Naive B cell (primary cell): Measurements from ENCODE around the gene GATB. TPM values are rescaled to one million over a fixed set of nuclear protein-coding genes. Genes with fewer than 3 reads are reported as not detected.

ENCODE experiments used
- ATAC-seq, 2 donors: fragments of 150-1000 bp; cut with Tn5 transposase; 2 replicates each; pipeline ENCODE4 v1.10.0; 2021; ENCODE audit warnings: low read depth in 2 of 2, mild to moderate bottlenecking in 2 of 2, moderate library complexity in 2 of 2
- DNase-seq: peaks from one replicate; pipeline ENCODE4 v3.0.0; 2022
- H3K27ac Mint-ChIP-seq, 6 donors: one replicate each; pipeline ENCODE4 v1.8.0; 2020 to 2022; ENCODE audit warnings: mild to moderate bottlenecking in 6 of 6, mixed read lengths in 6 of 6, moderate library complexity in 5 of 6, inconsistent platforms in 2 of 6
- H3K27me3 Mint-ChIP-seq, 3 donors: one replicate each; pipeline ENCODE4 v1.8.0; 2021 to 2022; ENCODE audit warnings: mixed read lengths in 3 of 3, mild to moderate bottlenecking in 1 of 3
- H3K36me3 Mint-ChIP-seq, 2 donors: one replicate each; pipeline ENCODE4 v1.8.0; 2020 to 2022; ENCODE audit warnings: mixed read lengths in 2 of 2, inconsistent platforms in 1 of 2, mild to moderate bottlenecking in 1 of 2
- H3K4me1 Mint-ChIP-seq, 3 donors: one replicate each; pipeline ENCODE4 v1.8.0; 2020 to 2022; ENCODE audit warnings: mixed read lengths in 3 of 3, inconsistent platforms in 1 of 3, mild to moderate bottlenecking in 1 of 3, moderate library complexity in 1 of 3
- H3K4me3 Mint-ChIP-seq, 8 donors: one replicate each; pipeline ENCODE4 v1.8.0; 2020 to 2022; ENCODE audit warnings: mild to moderate bottlenecking in 8 of 8, mixed read lengths in 8 of 8, moderate library complexity in 8 of 8, inconsistent platforms in 2 of 8
- H3K9me3 Mint-ChIP-seq, 7 donors: one replicate each; pipeline ENCODE4 v1.8.0; 2020 to 2022; ENCODE audit warnings: mixed read lengths in 7 of 7, mild to moderate bottlenecking in 5 of 7, inconsistent platforms in 2 of 7, moderate library complexity in 1 of 7
- polyA plus RNA-seq, 6 donors: library from polyadenylated mRNA; unstranded; fragments of 300-500 nt; fragmentation: Illumina TruSeq; gene quantifications; one replicate each; pipeline ENCODE4 v1.2.3, GENCODE V29; 2021; ENCODE audit warnings: low read depth in 6 of 6

Gene GATB
- polyA plus RNA-seq, 6 donors from 2014 or later: 5.6 to 17.9 (median 14.3) TPM

- peaks cover 0 to 16% of the 10 kb centered on the region in 2 donors for H3K36me3 Mint-ChIP-seq
- no peaks in the 10 kb centered on the region for H3K4me1 Mint-ChIP-seq
- H3K9me3 Mint-ChIP-seq: peaks cover 0 to 43% (median 16%) of the 10 kb centered on the region in 7 donors
- ATAC-seq (no peak), DNase-seq (no peak)
- H3K4me3 Mint-ChIP-seq: peak overlapping the region in 1 of 8 donors; percentile 42
- H3K27ac Mint-ChIP-seq: no peak overlapping the region
- H3K27me3 Mint-ChIP-seq: peaks cover 33 to 40% (median 36%) of the 10 kb centered on the region in 3 donors
Measured at GRCh38 chr4:151774324-151774723, 13.5 kb upstream of the GATB start.

- peaks cover 0 to 43% (median 16%) of the 10 kb centered on the region in 7 donors for H3K9me3 Mint-ChIP-seq
- H3K4me3 Mint-ChIP-seq: no peak overlapping the region
- ATAC-seq (no peak), DNase-seq (no peak)
- no peak overlapping the region for H3K27ac Mint-ChIP-seq
- H3K4me1 Mint-ChIP-seq: no peaks in the 10 kb centered on the region
- peaks cover 31 to 40% (median 36%) of the 10 kb centered on the region in 3 donors for H3K27me3 Mint-ChIP-seq
- H3K36me3 Mint-ChIP-seq: peaks cover 0 to 16% of the 10 kb centered on the region in 2 donors
Measured at GRCh38 chr4:151772274-151772673, 11.5 kb upstream of the GATB start.

GRCh38 chr4:151771664-151772063 lies 10.9 kb upstream of the GATB start:
- Mint-ChIP-seq H3K4me3 (no peak overlapping the region), H3K4me1 (no peaks in the 10 kb centered on the region), H3K27me3 (peaks cover 31 to 40% (median 34%) of the 10 kb centered on the region in 3 donors), H3K36me3 (peaks cover 0 to 16% of the 10 kb centered on the region in 2 donors), H3K27ac (no peak overlapping the region), H3K9me3 (peaks cover 0 to 41% (median 16%) of the 10 kb centered on the region in 7 donors)
- no peak for DNase-seq
- no peak for ATAC-seq

GRCh38 chr4:151770154-151770553 lies 9.3 kb upstream of the GATB start:
- H3K27me3 Mint-ChIP-seq: peaks cover 30 to 40% (median 33%) of the 10 kb centered on the region in 3 donors
- H3K9me3 Mint-ChIP-seq: peaks cover 0 to 26% (median 15%) of the 10 kb centered on the region in 7 donors
- no peak overlapping the region for H3K4me3 Mint-ChIP-seq
- H3K4me1 Mint-ChIP-seq: no peaks in the 10 kb centered on the region
- no peak overlapping the region for H3K27ac Mint-ChIP-seq
- ATAC-seq: no peak
- peaks cover 0 to 16% of the 10 kb centered on the region in 2 donors for H3K36me3 Mint-ChIP-seq
- no peak for DNase-seq

- peak overlapping the region in 1 of 6 donors; percentile 35 for H3K27ac Mint-ChIP-seq
Measured at GRCh38 chr4:151768835-151769234, 8.0 kb upstream of the GATB start.

GRCh38 chr4:151766691-151767090 lies 5.9 kb upstream of the GATB start:
- no peak overlapping the region for H3K4me3 Mint-ChIP-seq
- DNase-seq (no peak), ATAC-seq (no peak)
- H3K27me3 Mint-ChIP-seq: peaks cover 17 to 26% (median 24%) of the 10 kb centered on the region in 3 donors
- H3K9me3 Mint-ChIP-seq: no peaks in the 10 kb centered on the region
- no peak overlapping the region for H3K27ac Mint-ChIP-seq
- peaks cover 0 to 4% (median 0%) of the 10 kb centered on the region in 3 donors for H3K4me1 Mint-ChIP-seq
- H3K36me3 Mint-ChIP-seq: no peaks in the 10 kb centered on the region

More at GRCh38 chr4:151768835-151769234, 8.0 kb upstream of the GATB start:
- peaks cover 27 to 32% (median 32%) of the 10 kb centered on the region in 3 donors for H3K27me3 Mint-ChIP-seq
- no peak overlapping the region for H3K4me3 Mint-ChIP-seq
- H3K4me1 Mint-ChIP-seq: no peaks in the 10 kb centered on the region
- H3K36me3 Mint-ChIP-seq: peaks cover 0 to 7% of the 10 kb centered on the region in 2 donors
- DNase-seq (no peak), ATAC-seq (no peak)
- peaks cover 0 to 13% (median 4%) of the 10 kb centered on the region in 7 donors for H3K9me3 Mint-ChIP-seq

GRCh38 chr4:151760002-151760401 lies 805 bp downstream of the GATB start:
- no peak for ATAC-seq
- peak overlapping the region in 4 of 6 donors; percentile 42 to 99 (median 94) for H3K27ac Mint-ChIP-seq
- peaks cover 9 to 19% (median 14%) of the 10 kb centered on the region in 3 donors for H3K4me1 Mint-ChIP-seq
- no peak for DNase-seq
- peak overlapping the region; percentile 89 to 100 (median 99) for H3K4me3 Mint-ChIP-seq
- H3K36me3 Mint-ChIP-seq: peaks cover 15 to 18% of the 10 kb centered on the region in 2 donors
- peaks cover 0 to 7% (median 6%) of the 10 kb centered on the region in 3 donors for H3K27me3 Mint-ChIP-seq
- no peaks in the 10 kb centered on the region for H3K9me3 Mint-ChIP-seq

- Mint-ChIP-seq H3K4me3 (no peak overlapping the region), H3K4me1 (no peaks in the 10 kb centered on the region), H3K27me3 (no peaks in the 10 kb centered on the region), H3K36me3 (peaks cover 20 to 34% of the 10 kb centered on the region in 2 donors), H3K9me3 (peaks cover 0 to 2% (median 0%) of the 10 kb centered on the region in 7 donors), H3K27ac (no peak overlapping the region)
- DNase-seq (no peak), ATAC-seq (no peak)
Measured at GRCh38 chr4:151753056-151753455, 7.8 kb downstream of the GATB start.

GRCh38 chr4:151750156-151750555 lies 10.7 kb downstream of the GATB start:
- Mint-ChIP-seq H3K4me3 (peak overlapping the region in 1 of 8 donors; percentile 50), H3K36me3 (peaks cover 14 to 22% of the 10 kb centered on the region in 2 donors), H3K9me3 (peaks cover 0 to 4% (median 0%) of the 10 kb centered on the region in 7 donors)

GRCh38 chr4:151745481-151746231 lies 15.2 kb downstream of the GATB start:
- H3K4me3 Mint-ChIP-seq: no peak overlapping the region
- H3K36me3 Mint-ChIP-seq: peaks cover 10 to 18% of the 10 kb centered on the region in 2 donors
- H3K27me3 Mint-ChIP-seq: no peaks in the 10 kb centered on the region
- H3K4me1 Mint-ChIP-seq: peaks cover 0 to 5% (median 0%) of the 10 kb centered on the region in 3 donors
- no peak overlapping the region for H3K27ac Mint-ChIP-seq
- ATAC-seq (no peak), DNase-seq (no peak)
- peaks cover 0 to 4% (median 0%) of the 10 kb centered on the region in 7 donors for H3K9me3 Mint-ChIP-seq

More at GRCh38 chr4:151750156-151750555, 10.7 kb downstream of the GATB start:
- H3K4me1 Mint-ChIP-seq: no peaks in the 10 kb centered on the region
- no peak overlapping the region for H3K27ac Mint-ChIP-seq
- no peaks in the 10 kb centered on the region for H3K27me3 Mint-ChIP-seq
- no peak for ATAC-seq
- DNase-seq: no peak

- peaks cover 0 to 3% (median 0%) of the 10 kb centered on the region in 7 donors for H3K9me3 Mint-ChIP-seq
- H3K4me3 Mint-ChIP-seq: no peak overlapping the region
- peaks cover 0 to 5% (median 0%) of the 10 kb centered on the region in 3 donors for H3K4me1 Mint-ChIP-seq
- H3K27me3 Mint-ChIP-seq: no peaks in the 10 kb centered on the region
- H3K27ac Mint-ChIP-seq: no peak overlapping the region
- peaks cover 10 to 14% of the 10 kb centered on the region in 2 donors for H3K36me3 Mint-ChIP-seq
- DNase-seq (no peak), ATAC-seq (no peak)
Measured at GRCh38 chr4:151744614-151745013, 16.2 kb downstream of the GATB start.

GRCh38 chr4:151743894-151744293 lies 16.9 kb downstream of the GATB start:
- no peak overlapping the region for H3K4me3 Mint-ChIP-seq
- ATAC-seq: no peak
- no peak overlapping the region for H3K27ac Mint-ChIP-seq

GRCh38 chr4:151743128-151743854 lies 17.5 kb downstream of the GATB start:
- peaks cover 0 to 6% (median 2%) of the 10 kb centered on the region in 7 donors for H3K9me3 Mint-ChIP-seq
- no peak overlapping the region for H3K27ac Mint-ChIP-seq
- no peaks in the 10 kb centered on the region for H3K27me3 Mint-ChIP-seq
- peaks cover 0 to 5% (median 0%) of the 10 kb centered on the region in 3 donors for H3K4me1 Mint-ChIP-seq
- no peak overlapping the region for H3K4me3 Mint-ChIP-seq
- DNase-seq (no peak), ATAC-seq (no peak)
- H3K36me3 Mint-ChIP-seq: peaks cover 22 to 27% of the 10 kb centered on the region in 2 donors

More at GRCh38 chr4:151743894-151744293, 16.9 kb downstream of the GATB start:
- Mint-ChIP-seq H3K36me3 (peaks cover 16 to 21% of the 10 kb centered on the region in 2 donors), H3K4me1 (peaks cover 0 to 5% (median 0%) of the 10 kb centered on the region in 3 donors), H3K9me3 (peaks cover 0 to 3% (median 0%) of the 10 kb centered on the region in 7 donors), H3K27me3 (no peaks in the 10 kb centered on the region)
- DNase-seq: no peak
